Stimulated activated CD4-positive, alpha-beta T cell treated with anti-CD3 and anti-CD28 coated beads, TNF-alpha, amount 100 ng/mL, for 48 hours (primary cell): Measurements from ENCODE around the gene KRT24.
A peak's percentile ranks its signal among the peaks of the same experiment; 100 is the strongest.

Experiments
- DNase-seq, 3 donors: peaks; one replicate each; pipeline ENCODE4 v3.0.0-alpha.2; 2020; ENCODE audit warnings: low read depth in 3 of 3

Gene KRT24

GRCh38 chr17:40694584-40694983 lies 9.0 kb downstream of the KRT24 start:
- no peak for DNase-seq

- DNase-seq: no peak
Observed at GRCh38 chr17:40687106-40687505, 16.4 kb downstream of the KRT24 start.

- no peak for DNase-seq
Observed at GRCh38 chr17:40686192-40686591, 17.4 kb downstream of the KRT24 start.

- no peak for DNase-seq
Observed at GRCh38 chr17:40680998-40681397, 22.6 kb downstream of the KRT24 start.

GRCh38 chr17:40679523-40679907 lies 24.0 kb downstream of the KRT24 start:
- no peak for DNase-seq

- no peak for DNase-seq
Observed at GRCh38 chr17:40678902-40679522, 24.5 kb downstream of the KRT24 start.

- DNase-seq: no peak
Observed at GRCh38 chr17:40675905-40676304, 27.6 kb downstream of the KRT24 start.

- DNase-seq: no peak
Observed at GRCh38 chr17:40672654-40673053, 30.9 kb downstream of the KRT24 start.

GRCh38 chr17:40671282-40671681 lies 32.3 kb downstream of the KRT24 start:
- DNase-seq: no peak

GRCh38 chr17:40666331-40666730 lies 37.2 kb downstream of the KRT24 start:
- no peak for DNase-seq

GRCh38 chr17:40664582-40665333 lies 38.8 kb downstream of the KRT24 start, which contains the start of gene KRT222:
TSS of gene KRT222 (minus strand) at chr17:40665177. CDS start at chr17:40665099, 78 bp downstream.
- DNase-seq: no peak

GRCh38 chr17:40663252-40663651 lies 40.3 kb downstream of the KRT24 start:
- no peak for DNase-seq

GRCh38 chr17:40659911-40660310 lies 43.6 kb downstream of the KRT24 start:
- no peak for DNase-seq

- no peak for DNase-seq
Observed at GRCh38 chr17:40658396-40658795, 45.2 kb downstream of the KRT24 start.

GRCh38 chr17:40651939-40652338 lies 51.6 kb downstream of the KRT24 start:
- DNase-seq: no peak

- DNase-seq: peak in 2 of 3 donors; percentile 21 to 42
Observed at GRCh38 chr17:40648384-40648968, 55.1 kb downstream of the KRT24 start.
